ENCODE results near the gene SCNN1G. TPM values are rescaled to one million over a fixed set of nuclear protein-coding genes. Genes with fewer than 3 reads are reported as not detected.

Gene SCNN1G
- total RNA-seq, 1 donor from 2014 or later: 0.09 TPM

- DNase-seq (ENCODE audit: low spot score): no peak
Observed at GRCh38 chr16:23202166-23202565, 19.6 kb downstream of the SCNN1G start.

GRCh38 chr16:23206986-23207385, 24.4 kb downstream of the SCNN1G start:
- DNase-seq (ENCODE audit: low spot score): no peak

- DNase-seq (ENCODE audit: low spot score): no peak
Observed at GRCh38 chr16:23207485-23207884, 24.9 kb downstream of the SCNN1G start.

GRCh38 chr16:23209606-23210005, 27.1 kb downstream of the SCNN1G start:
- no peak for DNase-seq (ENCODE audit: low spot score)

- no peak for DNase-seq (ENCODE audit: low spot score)
Observed at GRCh38 chr16:23213831-23214230, 31.3 kb downstream of the SCNN1G start.

GRCh38 chr16:23214796-23215195, 32.3 kb downstream of the SCNN1G start:
- no peak for DNase-seq (ENCODE audit: low spot score)

GRCh38 chr16:23215435-23215834, 32.9 kb downstream of the SCNN1G start:
- no peak for DNase-seq (ENCODE audit: low spot score)

GRCh38 chr16:23216658-23217246, 34.2 kb downstream of the SCNN1G start:
- DNase-seq (ENCODE audit: low spot score): no peak

GRCh38 chr16:23217646-23218045, 35.1 kb downstream of the SCNN1G start:
- no peak for DNase-seq (ENCODE audit: low spot score)

GRCh38 chr16:23222929-23223328, 40.4 kb downstream of the SCNN1G start:
- no peak for DNase-seq (ENCODE audit: low spot score)

GRCh38 chr16:23223368-23223767, 40.8 kb downstream of the SCNN1G start:
- no peak for DNase-seq (ENCODE audit: low spot score)

GRCh38 chr16:23225109-23225508, 42.6 kb downstream of the SCNN1G start:
- no peak for DNase-seq (ENCODE audit: low spot score)

- DNase-seq (ENCODE audit: low spot score): no peak
Observed at GRCh38 chr16:23225634-23226033, 43.1 kb downstream of the SCNN1G start.

GRCh38 chr16:23227529-23227928, 45.0 kb downstream of the SCNN1G start:
- no peak for DNase-seq (ENCODE audit: low spot score)

- no peak for DNase-seq (ENCODE audit: low spot score)
Observed at GRCh38 chr16:23229714-23230113, 47.2 kb downstream of the SCNN1G start.

GRCh38 chr16:23232806-23233205, 50.3 kb downstream of the SCNN1G start:
- DNase-seq (ENCODE audit: low spot score): no peak

- no peak for DNase-seq (ENCODE audit: low spot score)
Observed at GRCh38 chr16:23235176-23235575, 52.6 kb downstream of the SCNN1G start.

GRCh38 chr16:23236983-23237382, 54.4 kb downstream of the SCNN1G start:
- DNase-seq (ENCODE audit: low spot score): no peak

- DNase-seq (ENCODE audit: low spot score): no peak
Observed at GRCh38 chr16:23240994-23241393, 58.4 kb downstream of the SCNN1G start.

GRCh38 chr16:23244122-23244521, 61.6 kb downstream of the SCNN1G start:
- no peak for DNase-seq (ENCODE audit: low spot score)

GRCh38 chr16:23245268-23245667, 62.7 kb downstream of the SCNN1G start:
- DNase-seq (ENCODE audit: low spot score): no peak

- no peak for DNase-seq (ENCODE audit: low spot score)
Observed at GRCh38 chr16:23248261-23249194, 66.0 kb downstream of the SCNN1G start.

GRCh38 chr16:23249830-23250229, 67.3 kb downstream of the SCNN1G start:
- DNase-seq (ENCODE audit: low spot score): no peak
